CD4-positive, CD25-positive, alpha-beta regulatory T cell (primary cell): ENCODE results near the gene KEAP1. TPM values are rescaled to one million over a fixed set of nuclear protein-coding genes. Genes with fewer than 3 reads are reported as not detected.
"Not testable (repeated sequence)": the region's sequence is repeated elsewhere in the genome, so short reads cannot be mapped to it uniquely, and the experiment has no call there.

Experiments used
- ATAC-seq, 2 donors: fragments of 150-1000 bp; cut with Tn5 transposase; one replicate each; pipeline ENCODE4 v1.10.0; 2021; ENCODE audit warnings: low read depth in 2 of 2, moderate number of reproducible peaks in 2 of 2, moderate library complexity in 1 of 2
- DNase-seq, 3 donors: peaks; one replicate each; pipeline versions ENCODE4 v3.0.0 to v3.0.0-alpha.2; 2012 to 2022; ENCODE audit warnings: mixed read lengths in 1 of 3
- H3K27ac ChIP-seq: one replicate; pipeline ENCODE4 v1.7.0; 2013; ENCODE audit warnings: mild to moderate bottlenecking, low read length; ENCODE audit not compliant: insufficient read depth, poor library complexity, severe bottlenecking
- H3K27me3 ChIP-seq: one replicate; pipeline ENCODE4 v1.7.0; 2013; ENCODE audit warnings: low read length; ENCODE audit not compliant: control insufficient read depth, insufficient read depth
- H3K36me3 ChIP-seq: one replicate; pipeline ENCODE4 v1.7.0; 2013; ENCODE audit warnings: mild to moderate bottlenecking, low read length, moderate library complexity; ENCODE audit not compliant: control insufficient read depth, insufficient read depth
- H3K4me1 ChIP-seq: 2 replicates; pipeline ENCODE4 v1.7.0; 2013; ENCODE audit warnings: mild to moderate bottlenecking, low read length; ENCODE audit not compliant: insufficient read depth, control insufficient read depth, poor library complexity, severe bottlenecking
- H3K4me3 ChIP-seq: one replicate; pipeline ENCODE4 v1.7.0; 2013; ENCODE audit warnings: low read depth, mild to moderate bottlenecking, low read length, moderate library complexity
- H3K9me3 ChIP-seq, 2 experiments: 1 replicate in 1 of 2; 2 replicates in 1 of 2; pipeline ENCODE4 v1.7.0; 2013; ENCODE audit warnings: low read length in 2 of 2, mild to moderate bottlenecking in 1 of 2, moderate library complexity in 1 of 2; ENCODE audit not compliant: control insufficient read depth in 2 of 2
- H3K27ac Mint-ChIP-seq, 3 donors: one replicate each; pipeline ENCODE4 v1.8.0; 2020 to 2022; ENCODE audit warnings: mild to moderate bottlenecking in 3 of 3, mixed read lengths in 3 of 3, moderate library complexity in 2 of 3
- H3K27me3 Mint-ChIP-seq: one replicate; pipeline ENCODE4 v1.8.0; 2022; ENCODE audit warnings: mild to moderate bottlenecking, mixed read lengths
- H3K36me3 Mint-ChIP-seq: one replicate; pipeline ENCODE4 v1.8.0; 2020; ENCODE audit warnings: mixed read lengths
- H3K4me1 Mint-ChIP-seq, 4 donors: one replicate each; pipeline ENCODE4 v1.8.0; 2020 to 2022; ENCODE audit warnings: mixed read lengths in 4 of 4, mild to moderate bottlenecking in 1 of 4
- H3K4me3 Mint-ChIP-seq, 4 donors: one replicate each; pipeline ENCODE4 v1.8.0; 2020 to 2022; ENCODE audit warnings: mild to moderate bottlenecking in 4 of 4, mixed read lengths in 4 of 4, moderate library complexity in 3 of 4
- H3K9me3 Mint-ChIP-seq, 7 donors: one replicate each; pipeline ENCODE4 v1.8.0; 2020 to 2022; ENCODE audit warnings: mixed read lengths in 7 of 7, mild to moderate bottlenecking in 3 of 7, moderate library complexity in 2 of 7
- polyA plus RNA-seq, 4 donors: library from polyadenylated mRNA; unstranded; fragments of 300-500 nt; fragmentation: Illumina TruSeq; gene quantifications; one replicate each; pipeline ENCODE4 v1.2.3, GENCODE V29; 2021
- total RNA-seq: library from RNA; stranded (reverse); gene quantifications from one replicate; pipeline ENCODE4 v1.2.3, GENCODE V29; 2022

Gene KEAP1
- total and polyA plus RNA-seq, 5 donors from 2014 or later, result 26.2 to 75.1 (median 53.7) TPM

GRCh38 chr19:10546817-10547216, 43.7 kb upstream of the KEAP1 start:
- ATAC-seq (no peak), DNase-seq (no peak)
- Histone ChIP-seq H3K36me3 (peaks cover 18% of the 10 kb centered on the region), H3K27me3 (no peaks in the 10 kb centered on the region), H3K27ac (no peak overlapping the region), H3K4me3 (no peak overlapping the region), H3K4me1 (peaks cover 23% of the 10 kb centered on the region), H3K9me3 (no peaks in the 10 kb centered on the region)
- H3K27ac Mint-ChIP-seq, result peak overlapping the region in 1 of 3 donors; percentile 15
- H3K36me3 Mint-ChIP-seq, result no peaks in the 10 kb centered on the region
- no peaks in the 10 kb centered on the region for H3K9me3 Mint-ChIP-seq
- H3K4me1 Mint-ChIP-seq, result peaks cover 0 to 27% (median 14%) of the 10 kb centered on the region in 4 donors
- H3K4me3 Mint-ChIP-seq, result peak overlapping the region in 1 of 4 donors; percentile 75
- H3K27me3 Mint-ChIP-seq, result no peaks in the 10 kb centered on the region

- H3K36me3 Mint-ChIP-seq, result no peaks in the 10 kb centered on the region
- Histone ChIP-seq H3K9me3 (no peaks in the 10 kb centered on the region), H3K36me3 (peaks cover 15% of the 10 kb centered on the region), H3K27ac (peak overlapping the region; percentile 23), H3K27me3 (no peaks in the 10 kb centered on the region), H3K4me1 (peaks cover 23% of the 10 kb centered on the region), H3K4me3 (peak overlapping the region; percentile 69)
- H3K4me3 Mint-ChIP-seq, result peak overlapping the region; percentile 89 to 92 (median 90)
- DNase-seq (no peak), ATAC-seq (no peak)
- peak overlapping the region; percentile 56 to 92 (median 88) for H3K27ac Mint-ChIP-seq
- H3K4me1 Mint-ChIP-seq, result peaks cover 0 to 23% (median 13%) of the 10 kb centered on the region in 4 donors
- H3K9me3 Mint-ChIP-seq, result no peaks in the 10 kb centered on the region
- H3K27me3 Mint-ChIP-seq, result peaks cover 17% of the 10 kb centered on the region
Measured at GRCh38 chr19:10544753-10545251, 41.6 kb upstream of the KEAP1 start.

- Histone ChIP-seq H3K27me3 (no peaks in the 10 kb centered on the region), H3K4me1 (peaks cover 23% of the 10 kb centered on the region), H3K4me3 (peak overlapping the region; percentile 69), H3K27ac (peak overlapping the region; percentile 69), H3K9me3 (no peaks in the 10 kb centered on the region), H3K36me3 (peaks cover 12% of the 10 kb centered on the region)
- DNase-seq (peak in 2 of 3 donors; percentile 26 to 38), ATAC-seq (no peak)
- H3K27ac Mint-ChIP-seq, result peak overlapping the region; percentile 56 to 92 (median 88)
- H3K27me3 Mint-ChIP-seq, result peaks cover 18% of the 10 kb centered on the region
- H3K9me3 Mint-ChIP-seq, result no peaks in the 10 kb centered on the region
- no peaks in the 10 kb centered on the region for H3K36me3 Mint-ChIP-seq
- H3K4me3 Mint-ChIP-seq, result peak overlapping the region; percentile 89 to 92 (median 90)
- peaks cover 0 to 23% (median 13%) of the 10 kb centered on the region in 4 donors for H3K4me1 Mint-ChIP-seq
Measured at GRCh38 chr19:10544242-10544752, 41.1 kb upstream of the KEAP1 start.

- Mint-ChIP-seq H3K9me3 (no peaks in the 10 kb centered on the region), H3K27me3 (peaks cover 25% of the 10 kb centered on the region), H3K27ac (peak within 1 kb of the TSS; percentile 56 to 92 (median 88)), H3K36me3 (no peaks in the 10 kb centered on the region), H3K4me3 (peak within 1 kb of the TSS; percentile 89 to 95 (median 90)), H3K4me1 (peaks cover 0 to 21% (median 13%) of the 10 kb centered on the region in 4 donors)
- Histone ChIP-seq H3K27me3 (peaks cover under 1% of the 10 kb centered on the region), H3K4me3 (peak within 1 kb of the TSS; percentile 69), H3K27ac (peak within 1 kb of the TSS; percentile 69), H3K36me3 (peaks cover 9% of the 10 kb centered on the region), H3K9me3 (no peaks in the 10 kb centered on the region), H3K4me1 (peaks cover 23% of the 10 kb centered on the region)
- ATAC-seq (peak; percentile 80 to 85), DNase-seq (peak; percentile 79 to 83 (median 81))
Measured at GRCh38 chr19:10543420-10544241, 40.5 kb upstream of the KEAP1 start, which contains the start of gene ATG4D. Gene ATG4D (plus strand): TSS chr19:10543904. CDS start chr19:10544091, 187 bp downstream.

GRCh38 chr19:10543059-10543419, 39.9 kb upstream of the KEAP1 start:
- Mint-ChIP-seq H3K9me3 (no peaks in the 10 kb centered on the region), H3K27me3 (peaks cover 30% of the 10 kb centered on the region), H3K36me3 (no peaks in the 10 kb centered on the region), H3K27ac (peak overlapping the region in 2 of 3 donors; percentile 67 to 85), H3K4me1 (peaks cover 0 to 21% (median 13%) of the 10 kb centered on the region in 4 donors), H3K4me3 (peak overlapping the region; percentile 79 to 95 (median 86))
- Histone ChIP-seq H3K36me3 (peaks cover 4% of the 10 kb centered on the region), H3K4me3 (peak overlapping the region; percentile 3), H3K27me3 (peaks cover 4% of the 10 kb centered on the region), H3K4me1 (peaks cover 23% of the 10 kb centered on the region), H3K9me3 (no peaks in the 10 kb centered on the region), H3K27ac (peak overlapping the region; percentile 69)
- ATAC-seq (no peak), DNase-seq (no peak)

GRCh38 chr19:10539016-10539415, 35.9 kb upstream of the KEAP1 start:
- ATAC-seq, H3K27ac Mint-ChIP-seq, H3K4me3 ChIP-seq, H3K4me1 Mint-ChIP-seq, H3K4me3 Mint-ChIP-seq, H3K4me1 ChIP-seq, H3K36me3 ChIP-seq, H3K9me3 Mint-ChIP-seq, H3K27ac ChIP-seq, H3K36me3 Mint-ChIP-seq, H3K27me3 ChIP-seq, H3K9me3 ChIP-seq, DNase-seq: not testable (repeated sequence)
- peaks cover 41% of the 10 kb centered on the region for H3K27me3 Mint-ChIP-seq

- Histone ChIP-seq H3K9me3 (no peaks in the 10 kb centered on the region), H3K4me3 (no peak overlapping the region), H3K36me3 (no peaks in the 10 kb centered on the region), H3K4me1 (peaks cover 3% of the 10 kb centered on the region), H3K27ac (no peak overlapping the region), H3K27me3 (peaks cover 8% of the 10 kb centered on the region)
- DNase-seq (no peak), ATAC-seq (no peak)
- H3K4me1 Mint-ChIP-seq, result peaks cover 0 to 8% (median 3%) of the 10 kb centered on the region in 4 donors
- H3K27me3 Mint-ChIP-seq, result peaks cover 41% of the 10 kb centered on the region
- H3K4me3 Mint-ChIP-seq, result peak overlapping the region in 1 of 4 donors; percentile 41
- no peaks in the 10 kb centered on the region for H3K36me3 Mint-ChIP-seq
- H3K9me3 Mint-ChIP-seq, result no peaks in the 10 kb centered on the region
- no peak overlapping the region for H3K27ac Mint-ChIP-seq
Measured at GRCh38 chr19:10538204-10538983, 35.2 kb upstream of the KEAP1 start.
